HG03139 (cell line): ENCODE measurements around the gene GMDS.

Experiments
- ATAC-seq: cut with Tn5 transposase; IDR thresholded peaks from one replicate; pipeline ENCODE4 v1.9.1; 2021; ENCODE audit not compliant: unreplicated experiment

GMDS gene

GRCh38 chr6:1950631-1951030, 294.8 kb downstream of the GMDS start:
- ATAC-seq: no peak

GRCh38 chr6:1949538-1949937, 295.9 kb downstream of the GMDS start:
- no peak for ATAC-seq

GRCh38 chr6:1947922-1948321, 297.5 kb downstream of the GMDS start:
- no peak for ATAC-seq

GRCh38 chr6:1946583-1946982, 298.8 kb downstream of the GMDS start:
- no peak for ATAC-seq

- ATAC-seq: no peak
Observed at GRCh38 chr6:1945235-1945832, 300.1 kb downstream of the GMDS start.

GRCh38 chr6:1942834-1943233, 302.6 kb downstream of the GMDS start:
- no peak for ATAC-seq

GRCh38 chr6:1941534-1941933, 303.9 kb downstream of the GMDS start:
- no peak for ATAC-seq

- ATAC-seq: no peak
Observed at GRCh38 chr6:1940381-1940780, 305.0 kb downstream of the GMDS start.

- no peak for ATAC-seq
Observed at GRCh38 chr6:1933292-1933691, 312.1 kb downstream of the GMDS start.

- ATAC-seq: no peak
Observed at GRCh38 chr6:1931817-1932216, 313.6 kb downstream of the GMDS start.

GRCh38 chr6:1930356-1930755, 315.0 kb downstream of the GMDS start:
- no peak for ATAC-seq

- ATAC-seq: no peak
Observed at GRCh38 chr6:1929931-1930330, 315.5 kb downstream of the GMDS start.

GRCh38 chr6:1925743-1926430, 319.5 kb downstream of the GMDS start:
- ATAC-seq: no peak

- ATAC-seq: no peak
Observed at GRCh38 chr6:1923449-1923848, 322.0 kb downstream of the GMDS start.

- ATAC-seq: no peak
Observed at GRCh38 chr6:1917626-1918371, 327.6 kb downstream of the GMDS start.

GRCh38 chr6:1916334-1917070, 328.9 kb downstream of the GMDS start:
- no peak for ATAC-seq

GRCh38 chr6:1915226-1915625, 330.2 kb downstream of the GMDS start:
- no peak for ATAC-seq

GRCh38 chr6:1913577-1913976, 331.8 kb downstream of the GMDS start:
- ATAC-seq: no peak

- no peak for ATAC-seq
Observed at GRCh38 chr6:1912731-1913130, 332.7 kb downstream of the GMDS start.

GRCh38 chr6:1911474-1911873, 333.9 kb downstream of the GMDS start:
- no peak for ATAC-seq

GRCh38 chr6:1910621-1911407, 334.6 kb downstream of the GMDS start:
- no peak for ATAC-seq
